IMR-90 (cell line): ENCODE measurements around the gene CRHBP.

Source experiments
- CTCF ChIP-seq: conservative IDR thresholded peaks from 2 replicates; pipeline ENCODE4 v1.5.1; 2012; ENCODE audit warnings: mild to moderate bottlenecking, low read depth, low read length, improper control_type of control experiment
- FOS ChIP-seq: fragments of 150-350 bp; IDR thresholded peaks from 2 replicates; pipeline ENCODE4 v1.6.1; 2016; ENCODE audit warnings: low read depth, low read length
- MAFK ChIP-seq: IDR thresholded peaks from 2 replicates; pipeline ENCODE4 v1.6.1; 2012; ENCODE audit warnings: low read depth, low read length, improper control_type of control experiment
- POLR2A ChIP-seq: IDR thresholded peaks from 2 replicates; pipeline ENCODE4 v1.6.1; 2012; ENCODE audit warnings: mild to moderate bottlenecking, low read depth, low read length
- RCOR1 ChIP-seq: IDR thresholded peaks from 2 replicates; pipeline ENCODE4 v1.6.1; 2012; ENCODE audit warnings: mild to moderate bottlenecking, low read length, improper control_type of control experiment; ENCODE audit not compliant: insufficient replicate concordance
- RFX5 ChIP-seq: IDR thresholded peaks from 2 replicates; pipeline ENCODE4 v1.8.0; 2012; ENCODE audit warnings: low read depth, mild to moderate bottlenecking, low read length, moderate library complexity

GRCh38 chr5:76941000-76941399 lies 11.8 kb upstream of the CRHBP start:
- no peak for TF ChIP-seq RFX5
- no peak for TF ChIP-seq CTCF
- no peak for TF ChIP-seq POLR2A
- TF ChIP-seq RCOR1, result no peak
- TF ChIP-seq FOS, result no peak
- TF ChIP-seq MAFK, result no peak
